Regular cardiac myocyte (primary cell): ENCODE measurements around the gene INPP5A. TPM values are rescaled to one million over a fixed set of nuclear protein-coding genes. Genes with fewer than 3 reads are reported as not detected.

ENCODE experiments used
- total RNA-seq: library from RNA; depleted of rRNA; stranded (reverse); fragments of >200 nt; gene quantifications from 2 replicates; pipeline ENCODE4 v1.2.3, GENCODE V29; 2014

Gene INPP5A, protein sequence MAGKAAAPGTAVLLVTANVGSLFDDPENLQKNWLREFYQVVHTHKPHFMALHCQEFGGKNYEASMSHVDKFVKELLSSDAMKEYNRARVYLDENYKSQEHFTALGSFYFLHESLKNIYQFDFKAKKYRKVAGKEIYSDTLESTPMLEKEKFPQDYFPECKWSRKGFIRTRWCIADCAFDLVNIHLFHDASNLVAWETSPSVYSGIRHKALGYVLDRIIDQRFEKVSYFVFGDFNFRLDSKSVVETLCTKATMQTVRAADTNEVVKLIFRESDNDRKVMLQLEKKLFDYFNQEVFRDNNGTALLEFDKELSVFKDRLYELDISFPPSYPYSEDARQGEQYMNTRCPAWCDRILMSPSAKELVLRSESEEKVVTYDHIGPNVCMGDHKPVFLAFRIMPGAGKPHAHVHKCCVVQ
- 37.8 and 43.4 TPM in 2 replicates for total RNA-seq

GRCh38 chr10:132537684-132538001, at the start of gene INPP5A:
INPP5A (plus strand) TSS chr10:132537787; CDS start chr10:132538097, 310 bp downstream.

DNA sequence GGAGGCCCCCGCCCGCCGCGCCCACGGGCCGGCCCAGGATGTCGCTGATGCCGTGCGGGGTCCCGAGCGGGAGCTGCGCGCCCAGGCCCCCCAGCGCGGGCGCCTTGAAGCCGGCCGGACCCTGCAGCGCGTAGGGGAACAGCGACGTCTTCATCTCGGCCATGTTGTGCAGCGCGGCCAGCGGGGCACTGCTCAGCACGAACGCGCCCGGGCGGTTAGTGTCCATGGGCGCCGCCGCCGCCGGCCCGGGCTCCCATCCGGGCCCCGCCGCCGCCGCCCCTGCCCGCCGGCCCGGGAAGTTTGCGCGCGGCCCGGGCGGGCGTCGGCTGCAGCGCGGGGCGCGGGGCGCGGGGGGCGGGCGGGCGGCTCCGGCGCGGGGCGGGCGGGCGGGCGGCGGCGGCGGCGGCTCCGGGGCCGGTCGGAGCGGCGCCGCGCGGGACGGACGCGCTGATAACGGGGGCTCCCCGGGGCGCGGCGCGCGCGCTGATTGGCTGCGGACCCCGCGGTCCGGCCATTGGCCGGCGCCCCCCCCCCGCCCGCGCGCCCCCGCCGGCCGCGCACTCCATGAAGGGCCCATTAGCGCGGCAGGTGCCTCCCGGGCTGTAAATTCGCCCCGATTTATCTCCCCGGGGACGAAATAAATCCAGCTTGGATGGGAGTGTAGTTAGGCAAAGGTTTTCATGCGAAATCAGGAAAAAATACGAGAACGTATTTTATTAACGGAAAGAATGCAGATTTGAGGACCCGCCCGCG, 248.3 kb downstream of the INPP5A start, which contains the start of gene NKX6-2:
Gene NKX6-2, minus strand, starts transcription at position 425 of the 753 bp plus-strand sequence. Its CDS starts 199 bp downstream, at position 226.

Other genes starting within 250 kb of the INPP5A start
- 6.8 and 6.9 TPM in 2 replicates for gene STK32C, start 229.8 kb upstream of the INPP5A start, total RNA-seq
- gene LRRC27, start 205.6 kb upstream of the INPP5A start, total RNA-seq, result 6.3 and 10.1 TPM in 2 replicates
- gene PWWP2B, start 140.6 kb upstream of the INPP5A start, total RNA-seq, result 4.2 and 10.7 TPM in 2 replicates
- gene NKX6-2, start 248.4 kb downstream of the INPP5A start, total RNA-seq, result not detected in 2 replicates